ENCODE data around the gene METTL6. TPM values are rescaled to one million over a fixed set of nuclear protein-coding genes. Genes with fewer than 3 reads are reported as not detected.

METTL6 gene
- total and polyA plus RNA-seq, 10 of the 15 experiments (the other 5 are each of a cell fraction or from before 2014, with no cell fraction given) = 13.8 to 29.6 (median 20.8) TPM

DNA sequence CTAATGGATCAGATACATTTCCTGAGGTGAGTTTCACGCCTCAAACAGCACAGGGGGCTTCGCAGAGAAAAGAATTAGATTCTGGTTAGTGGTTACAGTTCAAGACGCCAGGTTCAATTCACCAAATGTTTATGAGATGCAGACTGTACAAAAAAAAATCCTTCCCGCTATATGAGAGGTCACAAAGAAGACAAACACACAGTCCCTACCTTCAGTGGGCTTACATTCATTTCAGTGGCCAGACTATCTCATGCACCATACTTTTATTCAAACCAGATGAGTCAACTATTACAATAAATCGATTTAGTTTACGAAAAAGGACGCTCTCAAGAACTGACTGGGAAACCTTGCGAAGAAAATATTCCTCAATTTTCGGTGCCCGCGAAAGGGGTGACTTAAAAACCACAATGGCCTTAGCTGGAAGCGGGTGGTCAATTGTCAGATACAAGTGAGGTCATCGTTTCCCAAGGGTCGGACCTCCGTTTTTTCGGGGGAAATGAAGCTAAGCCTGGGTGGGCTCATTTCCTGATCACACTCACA, 695 bp downstream of the METTL6 start:
- in situ Hi-C loops (cut with MboI) = no loop called here

More for the DNA sequence above, 695 bp downstream of the METTL6 start:
- Histone ChIP-seq H3K4me3 (peak overlapping the region; percentile 95), H3K9me3 (replicated peaks; ENCODE audit: control insufficient read depth, insufficient read depth, low read length) (no peaks in the 10 kb centered on the region), H3K4me2 (ENCODE audit: control insufficient read depth, insufficient read depth) (peak overlapping the region; percentile 83), H4K20me1 (ENCODE audit: control insufficient read depth, insufficient read depth) (no peaks in the 10 kb centered on the region), H3K36me3 (ENCODE audit: control insufficient read depth in 2 of 2, insufficient read depth in 2 of 2, low read length in 1 of 2) (peaks cover 0 to 9% of the 10 kb centered on the region in 2 experiments; a peak in 3 of 4 replicates), H3K9ac (ENCODE audit: control insufficient read depth, insufficient read depth, low read length) (peak overlapping the region; percentile 71), H2AFZ (ENCODE audit: control insufficient read depth, low read depth, low read length) (peak overlapping the region; percentile 97), H3K27ac (ENCODE audit: control insufficient read depth, insufficient read depth) (peak overlapping the region; percentile 81), H3K27me3 (replicated peaks in 1 of 2; ENCODE audit: control insufficient read depth in 2 of 2, insufficient read depth in 2 of 2, low read length in 1 of 2) (no peaks in the 10 kb centered on the region), H3K79me2 (ENCODE audit: control insufficient read depth, insufficient read depth, low read length) (peaks cover 41% of the 10 kb centered on the region), H3K4me1 (ENCODE audit: control insufficient read depth, insufficient read depth, low read length) (no peaks in the 10 kb centered on the region; the same call in 1 of the 2 replicates)
- ATAC-seq (no peak), DNase-seq (ENCODE audit: low read depth, low spot score) (no peak), FAIRE-seq (no peak)
- TSS peak; percentile 78 for BruUV-seq (replicated peaks)
- WGBS (ENCODE audit: insufficient coverage, insufficient replicate concordance, low lambda C conversion rate, missing lambda C conversion rate) = 49% methylated on average over 16 of the region's 16 CpGs
- SMC1A ChIA-PET (ENCODE audit: uncharacterized antibody, unreplicated experiment) = interaction anchor here (1.0 to 3.7 kb wide), 5 partner anchors 9 to 158 kb away, joined by 3 to 11 read pairs (median 4); no protein-coding TSS in a partner anchor
- intact Hi-C loops (cut with micrococcal nuclease; ENCODE audit: unreplicated experiment) = no loop called here
- TF ChIP-seq MLLT1 (IDR thresholded peaks at IDR 0.05) = peak; percentile 77; the same call in 1 of the 2 replicates
- no peak for TF ChIP-seq MEF2A (IDR thresholded peaks at IDR 0.05; ENCODE audit: insufficient read depth, low read depth, low read length)
- RAD21 ChIA-PET (ENCODE audit: unreplicated experiment) = interaction anchor here (1.3 to 1.7 kb wide), 2 partner anchors 40 to 42 kb away, joined by 4 to 5 read pairs; no protein-coding TSS in a partner anchor
- POLR2A ChIA-PET = no interaction called here
- CTCF ChIA-PET = interaction anchor here (0.8 to 4.0 kb wide), 6 partner anchors 21 to 385 kb away, joined by 3 to 23 read pairs (median 6); no protein-coding TSS in a partner anchor
